HEK293T (cell line): ENCODE data around the gene CYS1.
"Not testable (repeated sequence)": the region's sequence is repeated elsewhere in the genome, so short reads cannot be mapped to it uniquely, and the experiment has no call there.

Experiments
- CTCF ChIA-PET: fragments of 350-600 bp; formaldehyde crosslinking; extraction: SDS; loops from one replicate; lab custom pipeline; 2021; ENCODE audit warnings: antibody characterized with exemption, inconsistent platforms; lab: Yijun Ruan, JAX
- POLR2A ChIA-PET: fragments of 350-600 bp; formaldehyde crosslinking; extraction: SDS; loops from one replicate; lab custom pipeline; 2020; ENCODE audit warnings: antibody characterized with exemption, inconsistent platforms; lab: Yijun Ruan, JAX
- DNase-seq: peaks from one replicate; pipeline ENCODE4 v3.0.0; 2012; ENCODE audit warnings: mixed read lengths; ENCODE audit errors: extremely low spot score
- ARNT ChIP-seq: fragments of 450-650 bp; IDR thresholded peaks from 2 replicates; pipeline ENCODE4 v1.6.1; 2017; ENCODE audit warnings: mild to moderate bottlenecking
- BHLHE40 ChIP-seq: fragments of 450-650 bp; IDR thresholded peaks from 2 replicates; pipeline ENCODE4 v1.6.1; 2016; ENCODE audit warnings: mild to moderate bottlenecking, moderate library complexity, borderline replicate concordance
- CTBP1 ChIP-seq: fragments of 450-650 bp; IDR thresholded peaks from 2 replicates; pipeline ENCODE4 v1.6.1; 2016; ENCODE audit warnings: borderline replicate concordance
- ELF4 ChIP-seq: fragments of 450-650 bp; IDR thresholded peaks from 2 replicates; pipeline ENCODE4 v1.6.1; 2017; ENCODE audit warnings: antibody characterized with exemption
- FOXA1 ChIP-seq: fragments of 450-650 bp; IDR thresholded peaks from 2 replicates; pipeline ENCODE4 v1.6.1; 2016; ENCODE audit warnings: mild to moderate bottlenecking
- FOXK2 ChIP-seq: fragments of 450-650 bp; IDR thresholded peaks from 2 replicates; pipeline ENCODE4 v1.6.1; 2016; ENCODE audit warnings: mild to moderate bottlenecking
- FOXM1 ChIP-seq: fragments of 450-650 bp; IDR thresholded peaks from 2 replicates; pipeline ENCODE4 v1.6.1; 2017; ENCODE audit warnings: mild to moderate bottlenecking, borderline replicate concordance
- HDGF ChIP-seq: fragments of 450-650 bp; IDR thresholded peaks from 2 replicates; pipeline ENCODE4 v1.6.1; 2017; ENCODE audit warnings: antibody characterized with exemption, borderline replicate concordance
- L3MBTL2 ChIP-seq: fragments of 450-650 bp; conservative IDR thresholded peaks from 2 replicates; pipeline ENCODE4 v1.6.1; 2016; ENCODE audit warnings: mild to moderate bottlenecking
- LEF1 ChIP-seq: fragments of 450-650 bp; IDR thresholded peaks from 2 replicates; pipeline ENCODE4 v1.6.1; 2017; ENCODE audit warnings: mild to moderate bottlenecking, borderline replicate concordance
- NFRKB ChIP-seq: fragments of 450-650 bp; IDR thresholded peaks from 2 replicates; pipeline ENCODE4 v1.6.1; 2016; ENCODE audit warnings: mild to moderate bottlenecking, moderate library complexity
- PKNOX1 ChIP-seq: fragments of 450-650 bp; IDR thresholded peaks from 2 replicates; pipeline ENCODE4 v1.6.1; 2016
- SP1 ChIP-seq: fragments of 450-650 bp; IDR thresholded peaks from 2 replicates; pipeline ENCODE4 v1.6.1; 2017
- SUZ12 ChIP-seq: fragments of 450-650 bp; IDR thresholded peaks from 2 replicates; pipeline ENCODE4 v1.6.1; 2016; ENCODE audit warnings: mild to moderate bottlenecking
- TARDBP ChIP-seq: fragments of 450-650 bp; IDR thresholded peaks from 2 replicates; pipeline ENCODE4 v1.6.1; 2016
- ZNF384 ChIP-seq: fragments of 450-650 bp; IDR thresholded peaks from 2 replicates; pipeline ENCODE4 v1.6.1; 2016

The CYS1 gene

GRCh38 chr2:10022041-10022421 is 58.2 kb downstream of the CYS1 start:
- TF ChIP-seq FOXK2 (no peak), ARNT (no peak), HDGF (no peak), FOXM1 (no peak), SP1 (no peak), TARDBP (no peak), ELF4 (no peak)
- no peak for DNase-seq
- ChIA-PET CTCF (interaction anchor here (0.9 kb wide), 1 partner anchor 38 kb away, joined by 5 read pairs; no protein-coding TSS in a partner anchor), POLR2A (no interaction called here)

- ChIA-PET CTCF (interaction anchor here (1.2 to 1.3 kb wide), 2 partner anchors 29 to 53 kb away, joined by 3 to 5 read pairs; no protein-coding TSS in a partner anchor), POLR2A (no interaction called here)
- no peak for TF ChIP-seq ZNF384
- TF ChIP-seq BHLHE40 = no peak
- TF ChIP-seq NFRKB = no peak
- TF ChIP-seq TARDBP = no peak
- DNase-seq = no peak
Measured at GRCh38 chr2:10019602-10020400, 60.4 kb downstream of the CYS1 start.

GRCh38 chr2:10019174-10019573 is 61.0 kb downstream of the CYS1 start:
- ChIA-PET CTCF (interaction anchor here (1.2 to 1.3 kb wide), 2 partner anchors 30 to 53 kb away, joined by 3 to 5 read pairs; no protein-coding TSS in a partner anchor), POLR2A (no interaction called here)
- no peak for DNase-seq
- TF ChIP-seq LEF1 (no peak), BHLHE40 (no peak), FOXA1 (no peak), ZNF384 (no peak), FOXK2 (no peak), NFRKB (no peak), ELF4 (no peak), CTBP1 (no peak)

- DNase-seq = no peak
- no peak for TF ChIP-seq ARNT
- no peak for TF ChIP-seq LEF1
- no peak for TF ChIP-seq SP1
- no peak for TF ChIP-seq CTBP1
- TF ChIP-seq L3MBTL2 = no peak
- TF ChIP-seq BHLHE40 = no peak
- no peak for TF ChIP-seq NFRKB
- no peak for TF ChIP-seq FOXA1
- TF ChIP-seq FOXM1 = no peak
- no peak for TF ChIP-seq PKNOX1
- no peak for TF ChIP-seq SUZ12
- no peak for TF ChIP-seq FOXK2
- no peak for TF ChIP-seq HDGF
- ChIA-PET CTCF (no interaction called here), POLR2A (no interaction called here)
Measured at GRCh38 chr2:10017313-10017941, 62.8 kb downstream of the CYS1 start.

GRCh38 chr2:10016802-10017258 is 63.4 kb downstream of the CYS1 start:
- no peak for DNase-seq
- ChIA-PET CTCF (no interaction called here), POLR2A (no interaction called here)
- no peak for TF ChIP-seq HDGF
- no peak for TF ChIP-seq SP1
- TF ChIP-seq FOXA1 = no peak
- TF ChIP-seq FOXM1 = no peak
- TF ChIP-seq CTBP1 = no peak
- no peak for TF ChIP-seq FOXK2
- TF ChIP-seq LEF1 = no peak
- no peak for TF ChIP-seq ELF4
- TF ChIP-seq ARNT = no peak
- TF ChIP-seq SUZ12 = no peak
- TF ChIP-seq ZNF384 = no peak
- TF ChIP-seq TARDBP = no peak
- TF ChIP-seq BHLHE40 = no peak
- no peak for TF ChIP-seq L3MBTL2
- no peak for TF ChIP-seq NFRKB

- POLR2A ChIA-PET = no interaction called here
- no peak for DNase-seq
- CTCF ChIA-PET = no interaction called here
- no peak for TF ChIP-seq NFRKB
Measured at GRCh38 chr2:10016001-10016801, 64.0 kb downstream of the CYS1 start.

- POLR2A ChIA-PET, CTCF ChIA-PET, DNase-seq: not testable (repeated sequence)
Measured at GRCh38 chr2:10015376-10015989, 64.7 kb downstream of the CYS1 start.
